K562 (cell line): ENCODE measurements around the gene PTPRT. TPM values are rescaled to one million over a fixed set of nuclear protein-coding genes. Genes with fewer than 3 reads are reported as not detected.

ENCODE experiments used
- ATAC-seq: fragments of 200-7000 bp; cut with Tn5 transposase; 3 replicates; pipeline ENCODE4 v1.9.1; 2020; ENCODE audit warnings: moderate library complexity
- BruUV-seq: library from RNA; stranded (reverse); fragments of 400-500 nt; replicated peaks from 2 replicates; lab custom pipeline; 2021; lab: Mats Ljungman, UMichigan
- CTCF ChIA-PET: fragments of 300-600 bp; formaldehyde crosslinking; extraction: SDS; loops from one replicate; lab custom pipeline; 2021; ENCODE audit warnings: low intra/inter-chr PET ratio; lab: Yijun Ruan, JAX
- POLR2A ChIA-PET: fragments of 300-600, 350-650 bp; sonication (Branson Sonifier 250); formaldehyde crosslinking; extraction: SDS; loops from one replicate; lab custom pipeline; 2021; ENCODE audit warnings: antibody characterized with exemption, inconsistent platforms; lab: Yijun Ruan, JAX
- DNase-seq, 4 experiments: peaks; one replicate each; pipeline versions ENCODE4 v3.0.0 to v3.0.0-alpha.2; 2011 to 2018; ENCODE audit warnings: low spot score in 3 of 4, mixed read lengths in 3 of 4; ENCODE audit errors: extremely low read depth in 1 of 4
- FAIRE-seq: peaks from 2 replicates; lab custom pipeline; 2011; peaks lifted over from hg19 to GRCh38; lab: Jason Lieb, UNC
- H2AFZ ChIP-seq: 2 replicates; pipeline ENCODE4 v1.6.0; 2011; ENCODE audit warnings: low read depth, low read length, control low read depth, inconsistent platforms
- H3K27ac ChIP-seq: fragments of 200-600 bp; 3 replicates; pipeline ENCODE4 v1.8.0; 2011; ENCODE audit warnings: low read depth, mild to moderate bottlenecking, control low read depth, inconsistent platforms, low read length, moderate library complexity, mixed read lengths; ENCODE audit errors: extremely low read depth
- H3K27me3 ChIP-seq, 2 experiments: fragments of 300-600 bp in 1 of 2; 2 replicates in 1 of 2; 3 replicates in 1 of 2; pipeline versions ENCODE4 v1.6.0 to v1.8.0; 2011; ENCODE audit warnings: inconsistent platforms in 2 of 2, low read length in 2 of 2, mild to moderate bottlenecking in 1 of 2, mixed read lengths in 1 of 2, moderate library complexity in 1 of 2; ENCODE audit not compliant: control insufficient read depth in 2 of 2, insufficient read depth in 2 of 2
- H3K36me3 ChIP-seq: fragments of 300-600 bp; 3 replicates; pipeline ENCODE4 v1.8.0; 2011; ENCODE audit warnings: mild to moderate bottlenecking, low read length, inconsistent platforms; ENCODE audit not compliant: control insufficient read depth, insufficient read depth
- H3K4me1 ChIP-seq, 2 experiments: fragments of 200-600 bp in 1 of 2; replicated peaks in 1 of 2; 2 replicates in 1 of 2; 3 replicates in 1 of 2; pipeline versions ENCODE4 v1.5.1 to v1.8.0; 2011; ENCODE audit warnings: inconsistent platforms in 2 of 2, low read length in 2 of 2, mild to moderate bottlenecking in 1 of 2, mixed read lengths in 1 of 2, moderate library complexity in 1 of 2; ENCODE audit not compliant: control insufficient read depth in 2 of 2, insufficient read depth in 2 of 2
- H3K4me2 ChIP-seq: 2 replicates; pipeline ENCODE4 v1.6.1; 2011; ENCODE audit warnings: low read length, control low read depth, inconsistent platforms, mixed read lengths; ENCODE audit not compliant: insufficient read depth
- H3K4me3 ChIP-seq: fragments of 200-600 bp; sonication (generic), shearing (Covaris generic); 2 replicates; pipeline ENCODE4 v1.5.1; 2016; ENCODE audit warnings: control low read depth, inconsistent platforms
- H3K79me2 ChIP-seq: fragments of 200-600 bp; 3 replicates; pipeline ENCODE4 v1.8.0; 2011; ENCODE audit warnings: low read length, inconsistent platforms; ENCODE audit not compliant: control insufficient read depth, insufficient read depth
- H3K9ac ChIP-seq, 2 experiments: 2 replicates each; pipeline versions ENCODE4 v1.6.0 to v1.6.1; 2011; ENCODE audit warnings: low read depth in 2 of 2, low read length in 2 of 2, control low read depth in 1 of 2, inconsistent platforms in 1 of 2, mild to moderate bottlenecking in 1 of 2, mixed read lengths in 1 of 2; ENCODE audit not compliant: insufficient read depth in 1 of 2
- H3K9me1 ChIP-seq: one replicate; pipeline ENCODE4 v1.6.0; 2011; ENCODE audit warnings: inconsistent platforms, mild to moderate bottlenecking, low read length, moderate library complexity; ENCODE audit not compliant: control insufficient read depth, insufficient read depth
- H3K9me3 ChIP-seq: replicated peaks from 2 replicates; pipeline ENCODE4 v1.5.1; 2011; ENCODE audit warnings: low read depth, low read length, inconsistent platforms; ENCODE audit not compliant: control insufficient read depth, insufficient read depth
- H4K20me1 ChIP-seq: replicated peaks from 2 replicates; pipeline ENCODE4 v1.6.1; 2011; ENCODE audit warnings: low read length, inconsistent platforms, mixed read lengths; ENCODE audit not compliant: control insufficient read depth, insufficient read depth
- ATF3 ChIP-seq, 2 experiments: fragments of 450-650 bp in 1 of 2; sonication (generic) in 1 of 2; formaldehyde crosslinking in 1 of 2; IDR thresholded peaks in 1 of 2; conservative IDR thresholded peaks in 1 of 2; 2 replicates each; pipeline versions ENCODE4 v1.6.1 to v1.8.1; 2016 to 2023; ENCODE audit warnings: mild to moderate bottlenecking in 2 of 2, moderate library complexity in 2 of 2, inconsistent platforms in 1 of 2, missing genetic modification reagents in 1 of 2
- ATF6 ChIP-seq: sonication (generic); formaldehyde crosslinking; IDR thresholded peaks from 2 replicates; pipeline ENCODE4 v1.4.0; 2020; ENCODE audit warnings: mild to moderate bottlenecking, missing genetic modification reagents
- ETS1 ChIP-seq: conservative IDR thresholded peaks from 2 replicates; pipeline ENCODE4 v1.6.1; 2011; ENCODE audit warnings: low read depth, mild to moderate bottlenecking, low read length; ENCODE audit not compliant: control insufficient read depth
- HLTF ChIP-seq: fragments of 450-650 bp; IDR thresholded peaks from 2 replicates; pipeline ENCODE4 v1.6.1; 2016
- NCOR1 ChIP-seq: fragments of 450-650 bp; IDR thresholded peaks from 2 replicates; pipeline ENCODE4 v1.6.1; 2016; ENCODE audit warnings: mild to moderate bottlenecking, moderate library complexity
- WGBS: fragments of 100-300 bp; shearing (Covaris generic); methylation state at CpG from one replicate; pipeline ENCODE4 v1.1.6; 2016; ENCODE audit warnings: low coverage, mixed read lengths; ENCODE audit not compliant: insufficient coverage; ENCODE audit errors: missing lambda C conversion rate; 5-methylcytosine and 5-hydroxymethylcytosine counted together
- in situ Hi-C: fragments of 300-500 bp; cut with MboI; formaldehyde crosslinking; loops from 4 replicates; pipeline ENCODE4 v1.15.0; 2018; ENCODE audit warnings: inconsistent platforms, mixed read lengths
- intact Hi-C: fragments of 100-400 bp; cut with micrococcal nuclease; formaldehyde crosslinking; loops from 2 replicates; pipeline ENCODE4 v1.14.2; 2022
- polyA plus RNA-seq, 8 experiments: library from polyadenylated mRNA; depleted of rRNA in 4 of 8; stranded (reverse) in 5 of 8; unstranded in 3 of 8; fragments of >200 nt; fragmentation: Nextera tagmentation in 2 of 8; fragmentation: Illumina TruSeq in 1 of 8; extraction: Ambion mirVana in 2 of 8; extraction: Trizol in 1 of 8; gene quantifications; 2 replicates each; pipeline versions ENCODE4 v1.2.1 to v1.2.3, GENCODE V29; 2011 to 2014; ENCODE audit warnings: inconsistent platforms in 1 of 8, missing spikeins in 1 of 8
- total RNA-seq, 7 experiments: library from RNA; depleted of rRNA in 6 of 7; stranded (reverse); fragments of >200 nt in 6 of 7; fragmentation: Illumina TruSeq in 2 of 7; extraction: Trizol in 2 of 7; gene quantifications; 2 replicates each; pipeline versions ENCODE4 v1.2.1 to v1.2.3, GENCODE V29; 2011 to 2021; ENCODE audit warnings: low replicate concordance in 1 of 7

The PTPRT gene
- total and polyA plus RNA-seq, 9 of the 15 experiments (the other 6 are each of a cell fraction or from before 2014, with no cell fraction given) = not detected

- Histone ChIP-seq H3K4me1 (no peaks in the 10 kb centered on the region), H3K4me3 (no peak overlapping the region), H3K36me3 (no peaks in the 10 kb centered on the region), H3K4me2 (no peak overlapping the region), H4K20me1 (no peaks in the 10 kb centered on the region), H3K9me3 (no peaks in the 10 kb centered on the region), H2AFZ (no peak overlapping the region), H3K9ac (no peak overlapping the region), H3K9me1 (no peaks in the 10 kb centered on the region), H3K79me2 (no peaks in the 10 kb centered on the region), H3K27me3 (no peaks in the 10 kb centered on the region), H3K27ac (no peak overlapping the region)
- in situ Hi-C loops (no loop called here), intact Hi-C loops (no loop called here)
- WGBS = 2% methylated on average over 6 of the region's 7 CpGs
- BruUV-seq = no TSS peak
- ChIA-PET POLR2A (no interaction called here), CTCF (no interaction called here)
- ATAC-seq = no peak
- no peak for DNase-seq
- TF ChIP-seq ETS1 (no peak), ATF3 (IDR thresholded peaks at IDR 0.05) (peak; percentile 17; the same call in 1 of the 2 replicates), ATF3 (CRISPR knock-in tag; conservative IDR thresholded peaks at IDR 0.05) (no peak), ATF6 (CRISPR knock-in tag) (no peak), NCOR1 (no peak), HLTF (no peak)
- no peak for FAIRE-seq
These were observed 577.5 kb downstream of the PTPRT start for GRCh38 chr20:42611889-42612837.
